HepG2 (cell line): ENCODE results near the gene TEFM. TPM values are rescaled to one million over a fixed set of nuclear protein-coding genes. Genes with fewer than 3 reads are reported as not detected.

Source experiments
- ARHGAP35 ChIP-seq: sonication (generic); formaldehyde crosslinking; IDR thresholded peaks from 2 replicates; pipeline ENCODE4 v1.9.0; 2022; ENCODE audit warnings: mild to moderate bottlenecking, inconsistent platforms, moderate library complexity, missing genetic modification reagents, borderline replicate concordance
- ETV6 ChIP-seq: sonication (generic); formaldehyde crosslinking; conservative IDR thresholded peaks from 2 replicates; pipeline ENCODE4 v1.4.0; 2020; ENCODE audit warnings: missing genetic modification reagents
- FOXC1 ChIP-seq: sonication (generic); formaldehyde crosslinking; IDR thresholded peaks from 2 replicates; pipeline ENCODE4 v1.8.0; 2022; ENCODE audit warnings: mild to moderate bottlenecking, missing genetic modification reagents, borderline replicate concordance
- HHEX ChIP-seq: IDR thresholded peaks from 2 replicates; pipeline ENCODE4 v1.6.1; 2016; ENCODE audit warnings: control low read depth
- MEIS1 ChIP-seq: sonication (generic); formaldehyde crosslinking; IDR thresholded peaks from 2 replicates; pipeline ENCODE4 v1.9.0; 2021; ENCODE audit warnings: mild to moderate bottlenecking, missing genetic modification reagents, moderate library complexity, borderline replicate concordance
- MEIS2 ChIP-seq: sonication (generic); formaldehyde crosslinking; IDR thresholded peaks from 2 replicates; pipeline ENCODE4 v1.9.0; 2021; ENCODE audit warnings: mild to moderate bottlenecking, missing genetic modification reagents
- MIXL1 ChIP-seq: IDR thresholded peaks from 2 replicates; pipeline ENCODE4 v1.6.1; 2016
- NR2F1 ChIP-seq, 2 experiments: fragments of 450-650 bp in 1 of 2; formaldehyde crosslinking in 1 of 2; IDR thresholded peaks; 2 replicates each; pipeline versions ENCODE4 v1.5.0 to v1.6.1; 2016 to 2020; ENCODE audit warnings: mild to moderate bottlenecking in 1 of 2, missing compliant biosample characterization in 1 of 2, missing genetic modification reagents in 1 of 2, moderate library complexity in 1 of 2
- ONECUT2 ChIP-seq: sonication (generic); formaldehyde crosslinking; IDR thresholded peaks from 2 replicates; pipeline ENCODE4 v1.4.0; 2020; ENCODE audit warnings: missing genetic modification reagents
- PRPF4 ChIP-seq: fragments of 200-400 bp; formaldehyde crosslinking; IDR thresholded peaks from 2 replicates; pipeline ENCODE4 v1.6.1; 2016; ENCODE audit warnings: low read length, low read depth; ENCODE audit not compliant: poor library complexity, severe bottlenecking
- RFX1 ChIP-seq: fragments of 450-650 bp; IDR thresholded peaks from 2 replicates; pipeline ENCODE4 v1.6.1; 2017
- SALL1 ChIP-seq: sonication (generic); formaldehyde crosslinking; IDR thresholded peaks from 2 replicates; pipeline ENCODE4 v1.8.0; 2022; ENCODE audit warnings: mild to moderate bottlenecking, missing genetic modification reagents
- SIN3A ChIP-seq: IDR thresholded peaks from 2 replicates; pipeline ENCODE4 v1.6.1; 2011; ENCODE audit warnings: low read depth, mild to moderate bottlenecking, control low read depth, low read length, borderline replicate concordance
- ZBTB7A ChIP-seq: sonication (generic); formaldehyde crosslinking; IDR thresholded peaks from 2 replicates; pipeline ENCODE4 v1.8.0; 2022; ENCODE audit warnings: mild to moderate bottlenecking, missing genetic modification reagents
- ZFP36L1 ChIP-seq: sonication (generic); formaldehyde crosslinking; IDR thresholded peaks from 2 replicates; pipeline ENCODE4 v1.8.0; 2022; ENCODE audit warnings: mild to moderate bottlenecking, missing genetic modification reagents, moderate library complexity
- ZFP36L2 ChIP-seq: sonication (generic); formaldehyde crosslinking; IDR thresholded peaks from 2 replicates; pipeline ENCODE4 v1.4.0; 2020; ENCODE audit warnings: missing genetic modification reagents
- ZNF12 ChIP-seq: sonication (generic); formaldehyde crosslinking; IDR thresholded peaks from 2 replicates; pipeline ENCODE4 v1.5.0; 2020; ENCODE audit warnings: missing genetic modification reagents
- ZNF235 ChIP-seq: sonication (generic); formaldehyde crosslinking; IDR thresholded peaks from 2 replicates; pipeline ENCODE4 v1.8.1; 2023; ENCODE audit warnings: mild to moderate bottlenecking, missing genetic modification reagents, borderline replicate concordance
- ZNF788 ChIP-seq: sonication (generic); formaldehyde crosslinking; IDR thresholded peaks from 2 replicates; pipeline ENCODE4 v1.5.0; 2020; ENCODE audit warnings: mild to moderate bottlenecking, missing genetic modification reagents, borderline replicate concordance
- ZSCAN25 ChIP-seq: sonication (generic); formaldehyde crosslinking; IDR thresholded peaks from 2 replicates; pipeline ENCODE4 v1.8.0; 2022; ENCODE audit warnings: mild to moderate bottlenecking, missing genetic modification reagents
- polyA plus RNA-seq, 8 experiments: library from polyadenylated mRNA; depleted of rRNA in 3 of 8; stranded (reverse) in 7 of 8; unstranded in 1 of 8; fragments of >200 nt; fragmentation: Illumina TruSeq in 4 of 8; extraction: Trizol in 4 of 8; gene quantifications; 2 replicates each; pipeline versions ENCODE4 v1.2.1 to v1.2.3, GENCODE V29; 2011 to 2016; ENCODE audit warnings: low read depth in 4 of 8, missing spikeins in 1 of 8, mixed read lengths in 1 of 8; ENCODE audit not compliant: insufficient read depth in 1 of 8
- total RNA-seq, 5 experiments: library from RNA; depleted of rRNA; stranded (reverse); fragments of >200 nt; fragmentation: Illumina TruSeq; extraction: Trizol; gene quantifications; 2 replicates each; pipeline ENCODE4 v1.2.3, GENCODE V29; 2016; ENCODE audit warnings: low read depth in 1 of 5
- TF ChIP-seq, protein P1 (sequence below): sonication (generic); formaldehyde crosslinking; IDR thresholded peaks from 2 replicates; pipeline ENCODE4 v1.8.1; 2023; ENCODE audit warnings: mild to moderate bottlenecking, missing genetic modification reagents
- TF ChIP-seq, protein P2 (sequence below), 2 experiments: fragments of 450-650 bp in 1 of 2; sonication (generic) in 1 of 2; formaldehyde crosslinking; IDR thresholded peaks; 2 replicates each; pipeline versions ENCODE4 v1.5.0 to v1.8.0; 2020 to 2022; ENCODE audit warnings: mild to moderate bottlenecking in 1 of 2, missing genetic modification reagents in 1 of 2
- TF ChIP-seq, protein P3 (sequence below): IDR thresholded peaks from 2 replicates; pipeline ENCODE4 v1.6.1; 2018; ENCODE audit warnings: missing genetic modification reagents
- TF ChIP-seq, protein P4 (sequence below): sonication (generic); formaldehyde crosslinking; IDR thresholded peaks from 2 replicates; pipeline ENCODE4 v1.8.1; 2023; ENCODE audit warnings: mild to moderate bottlenecking, missing genetic modification reagents
- TF ChIP-seq, protein P5 (sequence below): sonication (generic); formaldehyde crosslinking; IDR thresholded peaks from 2 replicates; pipeline ENCODE4 v1.4.0; 2020; ENCODE audit warnings: mild to moderate bottlenecking, missing genetic modification reagents
- TF ChIP-seq, protein P6 (sequence below): IDR thresholded peaks from 2 replicates; pipeline ENCODE4 v1.6.1; 2016

The TEFM gene
- total and polyA plus RNA-seq, 2 of the 13 experiments (the other 11 are each of a cell fraction or from before 2014, with no cell fraction given): 7.0 to 20.0 TPM

DNA sequence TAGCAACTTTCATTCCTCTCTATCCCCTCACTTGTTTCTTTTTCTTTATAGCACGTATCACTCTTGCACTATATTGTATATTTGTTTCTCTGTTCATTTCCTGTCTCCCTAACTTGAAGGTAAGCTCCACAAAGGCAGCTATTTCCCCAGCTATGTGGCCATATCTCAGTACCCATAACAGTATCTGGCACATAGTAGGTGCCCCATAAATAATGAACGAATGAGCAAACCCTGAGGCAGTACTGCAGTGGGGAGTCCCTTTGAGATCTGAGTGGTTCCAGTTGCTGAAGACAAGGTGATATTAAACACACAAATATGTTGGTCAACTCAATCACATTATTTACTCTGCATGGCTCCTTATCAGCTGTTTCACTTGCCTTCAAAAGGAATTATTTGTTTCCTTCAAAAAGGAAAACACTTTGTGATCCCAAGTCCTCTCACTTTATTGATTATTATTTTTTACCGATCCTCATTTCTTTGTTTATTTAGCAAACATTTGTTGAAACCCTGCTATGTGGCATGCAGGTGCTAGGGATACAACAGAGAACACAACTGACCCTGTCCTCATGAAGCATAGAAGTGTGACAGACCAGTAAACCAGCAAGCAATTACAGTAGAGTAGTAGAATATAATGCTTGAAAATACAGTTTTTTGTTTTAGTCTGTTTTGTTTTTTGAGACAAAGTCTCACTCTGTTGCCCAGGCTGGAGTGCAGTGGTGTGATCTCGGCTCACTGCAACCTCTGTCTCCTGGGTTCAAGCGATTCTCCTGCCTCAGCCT, 10.0 kb upstream of the TEFM start (continued):
- TF ChIP-seq ZNF12 (no peak), ZFP36L2 (CRISPR knock-in tag) (no peak), ONECUT2 (peak; percentile 84), NR2F1 (CRISPR knock-in tag; IDR thresholded peaks at IDR 0.05) (peak in 1 of 2 experiments; percentile 68; a peak in 1 of 4 replicates), SIN3A (no peak), ZSCAN25 (CRISPR knock-in tag) (no peak), MIXL1 (CRISPR knock-in tag) (peak; percentile 95), ZBTB7A (CRISPR knock-in tag) (no peak), MEIS1 (CRISPR knock-in tag) (no peak), RFX1 (no peak), ZNF788 (no peak), SALL1 (CRISPR knock-in tag) (peak; percentile 32; the same call in 1 of the 2 replicates), FOXC1 (CRISPR knock-in tag) (no peak), ETV6 (CRISPR knock-in tag) (no peak), HHEX (peak; percentile 99), PRPF4 (no peak), ARHGAP35 (no peak), ZNF235 (no peak), ZFP36L1 (CRISPR knock-in tag) (peak; percentile 72; the same call in 1 of the 2 replicates), MEIS2 (CRISPR knock-in tag) (no peak)
- TF ChIP-seq, protein P1, sequence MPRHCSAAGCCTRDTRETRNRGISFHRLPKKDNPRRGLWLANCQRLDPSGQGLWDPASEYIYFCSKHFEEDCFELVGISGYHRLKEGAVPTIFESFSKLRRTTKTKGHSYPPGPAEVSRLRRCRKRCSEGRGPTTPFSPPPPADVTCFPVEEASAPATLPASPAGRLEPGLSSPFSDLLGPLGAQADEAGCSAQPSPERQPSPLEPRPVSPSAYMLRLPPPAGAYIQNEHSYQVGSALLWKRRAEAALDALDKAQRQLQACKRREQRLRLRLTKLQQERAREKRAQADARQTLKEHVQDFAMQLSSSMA: no peak
- TF ChIP-seq, protein P2, sequence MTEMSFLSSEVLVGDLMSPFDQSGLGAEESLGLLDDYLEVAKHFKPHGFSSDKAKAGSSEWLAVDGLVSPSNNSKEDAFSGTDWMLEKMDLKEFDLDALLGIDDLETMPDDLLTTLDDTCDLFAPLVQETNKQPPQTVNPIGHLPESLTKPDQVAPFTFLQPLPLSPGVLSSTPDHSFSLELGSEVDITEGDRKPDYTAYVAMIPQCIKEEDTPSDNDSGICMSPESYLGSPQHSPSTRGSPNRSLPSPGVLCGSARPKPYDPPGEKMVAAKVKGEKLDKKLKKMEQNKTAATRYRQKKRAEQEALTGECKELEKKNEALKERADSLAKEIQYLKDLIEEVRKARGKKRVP (CRISPR knock-in tag; IDR thresholded peaks at IDR 0.05): 0 out of 4 replicates have a peak, but pooled peaks of 1 of the 2 experiments have one; percentile 51
- TF ChIP-seq, protein P3, sequence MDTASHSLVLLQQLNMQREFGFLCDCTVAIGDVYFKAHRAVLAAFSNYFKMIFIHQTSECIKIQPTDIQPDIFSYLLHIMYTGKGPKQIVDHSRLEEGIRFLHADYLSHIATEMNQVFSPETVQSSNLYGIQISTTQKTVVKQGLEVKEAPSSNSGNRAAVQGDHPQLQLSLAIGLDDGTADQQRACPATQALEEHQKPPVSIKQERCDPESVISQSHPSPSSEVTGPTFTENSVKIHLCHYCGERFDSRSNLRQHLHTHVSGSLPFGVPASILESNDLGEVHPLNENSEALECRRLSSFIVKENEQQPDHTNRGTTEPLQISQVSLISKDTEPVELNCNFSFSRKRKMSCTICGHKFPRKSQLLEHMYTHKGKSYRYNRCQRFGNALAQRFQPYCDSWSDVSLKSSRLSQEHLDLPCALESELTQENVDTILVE (CRISPR knock-in tag): peak; percentile 36; the same call in 1 of the 2 replicates
- TF ChIP-seq, protein P4, sequence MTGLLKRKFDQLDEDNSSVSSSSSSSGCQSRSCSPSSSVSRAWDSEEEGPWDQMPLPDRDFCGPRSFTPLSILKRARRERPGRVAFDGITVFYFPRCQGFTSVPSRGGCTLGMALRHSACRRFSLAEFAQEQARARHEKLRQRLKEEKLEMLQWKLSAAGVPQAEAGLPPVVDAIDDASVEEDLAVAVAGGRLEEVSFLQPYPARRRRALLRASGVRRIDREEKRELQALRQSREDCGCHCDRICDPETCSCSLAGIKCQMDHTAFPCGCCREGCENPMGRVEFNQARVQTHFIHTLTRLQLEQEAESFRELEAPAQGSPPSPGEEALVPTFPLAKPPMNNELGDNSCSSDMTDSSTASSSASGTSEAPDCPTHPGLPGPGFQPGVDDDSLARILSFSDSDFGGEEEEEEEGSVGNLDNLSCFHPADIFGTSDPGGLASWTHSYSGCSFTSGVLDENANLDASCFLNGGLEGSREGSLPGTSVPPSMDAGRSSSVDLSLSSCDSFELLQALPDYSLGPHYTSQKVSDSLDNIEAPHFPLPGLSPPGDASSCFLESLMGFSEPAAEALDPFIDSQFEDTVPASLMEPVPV (CRISPR knock-in tag): no peak
- TF ChIP-seq, protein P5, sequence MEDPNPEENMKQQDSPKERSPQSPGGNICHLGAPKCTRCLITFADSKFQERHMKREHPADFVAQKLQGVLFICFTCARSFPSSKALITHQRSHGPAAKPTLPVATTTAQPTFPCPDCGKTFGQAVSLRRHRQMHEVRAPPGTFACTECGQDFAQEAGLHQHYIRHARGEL: no peak
- TF ChIP-seq, protein P6, sequence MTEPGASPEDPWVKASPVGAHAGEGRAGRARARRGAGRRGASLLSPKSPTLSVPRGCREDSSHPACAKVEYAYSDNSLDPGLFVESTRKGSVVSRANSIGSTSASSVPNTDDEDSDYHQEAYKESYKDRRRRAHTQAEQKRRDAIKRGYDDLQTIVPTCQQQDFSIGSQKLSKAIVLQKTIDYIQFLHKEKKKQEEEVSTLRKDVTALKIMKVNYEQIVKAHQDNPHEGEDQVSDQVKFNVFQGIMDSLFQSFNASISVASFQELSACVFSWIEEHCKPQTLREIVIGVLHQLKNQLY (CRISPR knock-in tag): peak; percentile 46; the same call in 1 of the 2 replicates
